GM19240 (cell line): ENCODE results near the gene PRPF40A.

Source experiments
- DNase-seq: peaks from one replicate; pipeline ENCODE4 v3.0.0; 2011; ENCODE audit warnings: low spot score; ENCODE audit not compliant: insufficient read length

PRPF40A gene

GRCh38 chr2:152655880-152656279 is 61.4 kb downstream of the PRPF40A start:
- DNase-seq = no peak

- no peak for DNase-seq
These were observed 65.4 kb downstream of the PRPF40A start for GRCh38 chr2:152651834-152652233.

- no peak for DNase-seq
These were observed 66.4 kb downstream of the PRPF40A start for GRCh38 chr2:152650768-152651371.

- no peak for DNase-seq
These were observed 67.3 kb downstream of the PRPF40A start for GRCh38 chr2:152649997-152650396.

DNA sequence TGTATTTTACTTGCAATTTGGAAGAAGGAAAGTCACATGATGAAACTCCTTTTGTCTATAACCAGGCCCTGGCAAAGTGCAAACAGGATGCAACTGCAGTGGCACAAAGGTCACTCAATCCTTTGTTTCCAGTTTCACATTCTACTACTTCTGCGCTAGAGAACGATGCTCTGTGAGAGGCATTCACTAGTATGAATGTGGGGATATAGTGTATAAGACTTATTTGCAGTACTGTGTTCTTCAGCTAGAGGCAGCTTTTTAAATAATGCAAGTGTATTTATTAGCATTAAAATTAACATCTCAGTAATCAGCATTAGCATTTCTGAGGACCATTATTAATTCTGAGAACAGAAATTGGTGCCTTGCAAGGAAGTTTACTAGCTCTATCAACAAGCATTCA is 68.9 kb downstream of the PRPF40A start:
- no peak for DNase-seq

GRCh38 chr2:152647552-152647951 is 69.7 kb downstream of the PRPF40A start:
- DNase-seq = no peak

DNA sequence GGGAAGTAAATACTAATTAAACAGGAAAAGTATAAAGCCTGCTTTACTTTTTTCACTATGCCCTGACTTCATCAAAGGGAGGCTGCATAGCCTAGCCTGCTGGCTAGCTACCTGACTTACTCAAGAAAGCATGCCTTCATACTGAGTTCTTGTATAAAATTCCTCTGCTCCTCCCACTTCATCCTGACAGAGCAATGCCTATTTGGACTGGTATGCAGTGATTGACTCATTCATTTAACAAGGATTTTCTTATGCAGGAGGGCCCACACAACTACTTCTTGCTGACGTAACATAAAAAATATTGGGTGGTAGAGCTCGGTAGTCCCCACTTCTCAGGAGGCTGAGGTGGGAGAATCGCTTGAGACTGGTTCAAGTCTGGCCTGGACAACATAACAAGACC is 70.5 kb downstream of the PRPF40A start:
- no peak for DNase-seq

DNA sequence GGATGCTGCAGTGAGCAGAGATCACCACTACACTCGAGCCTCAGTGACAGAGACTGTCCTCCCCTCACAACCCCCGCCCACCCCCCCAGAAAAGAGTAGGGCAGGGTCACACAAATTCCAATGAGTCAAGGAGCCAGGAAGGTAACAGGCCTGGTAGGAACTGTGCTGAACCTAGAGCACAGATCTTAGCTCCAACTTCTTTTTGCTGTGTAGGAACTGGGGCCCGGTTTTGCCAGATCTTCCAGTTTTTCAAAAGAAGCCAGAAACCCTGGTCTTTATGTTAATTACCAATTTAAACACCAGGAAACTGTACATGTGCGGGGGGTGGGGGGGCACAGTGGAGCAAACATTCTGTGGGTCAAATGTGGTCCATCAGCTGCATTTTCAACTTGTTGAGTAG is 71.0 kb downstream of the PRPF40A start:
- DNase-seq = no peak

GRCh38 chr2:152644189-152644873 is 72.9 kb downstream of the PRPF40A start:
- no peak for DNase-seq

GRCh38 chr2:152638590-152638989 is 78.7 kb downstream of the PRPF40A start:
- DNase-seq = no peak

DNA sequence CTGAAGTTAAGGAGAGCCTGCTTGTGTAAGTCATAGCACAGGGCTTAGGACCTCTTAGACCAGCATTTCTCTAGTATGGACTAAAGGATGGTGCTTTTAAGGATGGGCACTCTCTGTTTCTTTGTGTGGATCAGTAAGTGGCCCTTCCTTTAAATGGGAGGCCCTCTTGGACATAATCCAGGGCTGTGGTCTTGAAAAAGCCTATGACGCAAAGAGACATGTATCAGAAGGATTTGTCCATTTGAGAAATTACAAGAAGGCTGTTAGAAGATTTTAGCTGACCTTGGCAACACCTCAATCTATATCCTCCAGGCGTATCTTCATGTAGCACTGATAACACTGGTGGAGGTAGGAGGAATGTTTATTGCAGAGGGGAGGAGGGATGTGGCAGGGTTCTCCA is 79.2 kb downstream of the PRPF40A start:
- no peak for DNase-seq

GRCh38 chr2:152637251-152637650 is 80.0 kb downstream of the PRPF40A start:
- no peak for DNase-seq

- peak; percentile 31 for DNase-seq
These were observed 81.5 kb downstream of the PRPF40A start for GRCh38 chr2:152635635-152636298.

DNA sequence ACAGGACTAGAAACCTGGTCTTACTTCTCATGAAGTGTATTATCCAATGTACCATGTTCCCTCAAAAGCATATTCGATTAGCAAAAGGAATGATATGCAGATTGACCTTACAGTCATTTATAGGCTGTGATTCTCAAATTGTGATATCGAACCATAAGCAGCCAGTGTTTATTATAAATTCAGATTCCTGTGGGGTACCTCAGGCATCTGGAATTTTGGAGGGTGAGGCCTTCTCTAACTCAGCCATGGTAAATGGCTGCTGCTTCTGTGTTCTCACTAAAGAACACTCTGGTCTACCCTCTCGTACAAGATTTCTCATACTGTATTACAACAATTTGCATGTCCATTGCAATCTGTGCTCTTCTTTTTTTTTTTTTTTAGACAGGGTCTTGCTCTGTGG is 84.5 kb downstream of the PRPF40A start:
- no peak for DNase-seq

GRCh38 chr2:152630466-152630865 is 86.8 kb downstream of the PRPF40A start:
- DNase-seq = no peak

DNA sequence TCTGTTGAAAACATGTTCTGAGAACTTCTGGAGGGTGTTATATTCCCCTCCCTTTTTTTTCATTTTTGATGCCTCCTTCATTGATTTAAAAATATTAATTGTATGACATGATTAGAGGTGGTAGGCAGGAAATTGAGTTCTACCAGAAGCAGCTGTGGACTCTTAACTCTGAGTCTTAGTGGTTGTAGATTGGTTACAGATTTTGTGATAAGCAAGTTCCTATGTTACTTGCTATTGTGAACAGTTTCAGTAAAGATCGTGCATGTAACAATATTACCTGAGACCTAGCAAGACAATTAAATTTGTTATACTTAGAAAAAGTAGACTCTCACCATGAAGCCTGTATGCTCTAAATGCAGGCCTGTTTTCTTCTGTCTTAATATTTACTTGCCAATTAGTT is 88.1 kb downstream of the PRPF40A start:
- no peak for DNase-seq

- peak; percentile 18 for DNase-seq
These were observed 89.8 kb downstream of the PRPF40A start for GRCh38 chr2:152627351-152627957.

GRCh38 chr2:152626911-152627339 is 90.3 kb downstream of the PRPF40A start:
- no peak for DNase-seq

DNA sequence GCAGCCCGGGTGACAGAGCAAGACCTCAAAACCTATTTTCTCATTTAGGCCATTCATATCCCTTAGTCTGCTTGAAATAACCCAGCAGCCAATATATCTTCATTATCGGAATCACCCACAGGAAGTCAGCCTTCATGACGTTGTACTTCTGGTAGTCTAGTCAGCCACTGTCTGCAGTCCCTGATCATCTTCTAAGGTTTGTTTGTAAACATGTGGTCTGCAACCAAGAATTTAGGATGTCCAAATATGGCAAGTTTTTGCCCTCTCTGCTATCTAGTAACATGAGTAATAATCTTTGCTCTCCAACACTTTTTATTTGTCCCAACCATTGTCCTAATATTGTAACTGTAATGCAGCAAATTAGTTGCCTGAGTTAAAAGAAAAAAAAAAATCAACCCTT is 92.5 kb downstream of the PRPF40A start:
- no peak for DNase-seq

- DNase-seq = no peak
These were observed 93.5 kb downstream of the PRPF40A start for GRCh38 chr2:152623775-152624174.

DNA sequence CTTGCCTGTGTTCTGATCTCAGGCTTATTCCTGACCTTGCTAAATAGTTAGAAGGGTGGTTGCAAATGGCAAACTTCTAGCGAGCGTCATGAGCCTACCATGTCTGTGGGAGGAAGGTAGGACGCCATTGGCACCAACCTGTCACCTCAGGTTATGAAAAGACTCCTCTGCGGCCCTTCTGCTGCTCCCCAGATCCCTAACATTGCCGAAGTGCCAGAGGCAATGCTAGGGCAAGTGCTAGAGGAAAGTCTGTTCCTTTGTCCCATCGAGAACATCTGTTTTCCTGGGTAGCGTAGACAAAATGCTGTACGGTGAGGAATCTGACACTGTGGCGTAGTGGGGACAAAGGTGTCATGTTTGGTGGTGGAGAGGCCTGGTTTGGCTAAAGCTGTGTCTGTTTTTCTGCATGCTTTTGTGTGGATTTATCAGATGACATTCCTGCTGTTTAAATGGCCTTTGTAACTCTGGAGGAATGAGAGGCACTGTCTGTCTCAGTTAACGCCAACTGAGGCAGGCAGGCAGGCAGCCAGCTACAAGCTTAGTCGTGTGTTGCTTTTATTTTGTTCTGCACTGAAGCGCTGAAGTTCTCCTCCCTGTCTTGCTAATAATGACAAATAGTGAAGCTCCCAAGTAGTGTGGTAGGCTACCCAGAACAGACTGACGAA is 94.1 kb downstream of the PRPF40A start:
- DNase-seq = no peak

- no peak for DNase-seq
These were observed 95.0 kb downstream of the PRPF40A start for GRCh38 chr2:152622219-152622618.
